HG02678 (cell line): ENCODE measurements around the gene TRIM2.

Experiments
- ATAC-seq: cut with Tn5 transposase; IDR thresholded peaks from one replicate; pipeline ENCODE4 v1.9.1; 2021; ENCODE audit warnings: mild to moderate bottlenecking, moderate library complexity; ENCODE audit not compliant: unreplicated experiment

Gene TRIM2

DNA sequence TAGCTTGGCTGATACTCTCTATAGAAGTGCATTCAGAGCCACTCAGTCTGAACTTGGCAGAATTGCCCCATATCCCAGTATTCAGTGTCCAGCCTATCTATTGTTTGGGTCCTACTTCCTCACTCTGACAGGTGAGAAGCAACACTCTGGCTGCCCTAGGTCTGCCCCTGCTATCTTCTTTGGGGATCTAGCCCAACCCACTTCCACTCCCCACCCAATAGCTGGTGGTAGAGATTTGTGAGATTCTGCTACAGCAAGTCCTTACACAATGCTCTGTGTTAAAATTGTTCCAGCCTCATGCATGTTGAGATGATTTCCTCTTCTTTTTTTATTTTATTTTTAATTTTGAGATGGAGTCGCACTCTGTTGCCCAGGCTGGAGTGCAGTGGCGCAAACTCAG is 67.6 kb downstream of the TRIM2 start:
- ATAC-seq = no peak

- ATAC-seq = no peak
These were observed 69.5 kb downstream of the TRIM2 start for GRCh38 chr4:153273751-153274150.

DNA sequence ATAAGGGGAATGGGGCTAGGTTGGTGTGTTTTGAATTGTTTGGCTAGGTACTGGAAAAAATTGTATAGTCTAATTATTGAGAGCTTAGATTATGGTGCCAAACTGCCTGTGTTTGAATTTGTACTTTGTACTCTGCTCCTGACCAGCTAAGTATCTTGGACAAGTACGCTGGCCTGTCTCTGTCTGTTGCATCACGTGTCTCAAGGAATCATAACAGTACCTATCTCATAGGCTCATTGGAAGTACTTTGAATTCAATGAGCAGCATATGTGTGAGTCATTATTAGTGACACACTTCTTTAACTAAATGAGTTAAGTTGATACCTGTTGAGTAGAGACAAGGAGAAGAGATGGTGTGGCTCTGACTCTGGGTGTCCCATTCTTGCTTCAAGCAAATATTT is 70.7 kb downstream of the TRIM2 start:
- ATAC-seq = no peak

DNA sequence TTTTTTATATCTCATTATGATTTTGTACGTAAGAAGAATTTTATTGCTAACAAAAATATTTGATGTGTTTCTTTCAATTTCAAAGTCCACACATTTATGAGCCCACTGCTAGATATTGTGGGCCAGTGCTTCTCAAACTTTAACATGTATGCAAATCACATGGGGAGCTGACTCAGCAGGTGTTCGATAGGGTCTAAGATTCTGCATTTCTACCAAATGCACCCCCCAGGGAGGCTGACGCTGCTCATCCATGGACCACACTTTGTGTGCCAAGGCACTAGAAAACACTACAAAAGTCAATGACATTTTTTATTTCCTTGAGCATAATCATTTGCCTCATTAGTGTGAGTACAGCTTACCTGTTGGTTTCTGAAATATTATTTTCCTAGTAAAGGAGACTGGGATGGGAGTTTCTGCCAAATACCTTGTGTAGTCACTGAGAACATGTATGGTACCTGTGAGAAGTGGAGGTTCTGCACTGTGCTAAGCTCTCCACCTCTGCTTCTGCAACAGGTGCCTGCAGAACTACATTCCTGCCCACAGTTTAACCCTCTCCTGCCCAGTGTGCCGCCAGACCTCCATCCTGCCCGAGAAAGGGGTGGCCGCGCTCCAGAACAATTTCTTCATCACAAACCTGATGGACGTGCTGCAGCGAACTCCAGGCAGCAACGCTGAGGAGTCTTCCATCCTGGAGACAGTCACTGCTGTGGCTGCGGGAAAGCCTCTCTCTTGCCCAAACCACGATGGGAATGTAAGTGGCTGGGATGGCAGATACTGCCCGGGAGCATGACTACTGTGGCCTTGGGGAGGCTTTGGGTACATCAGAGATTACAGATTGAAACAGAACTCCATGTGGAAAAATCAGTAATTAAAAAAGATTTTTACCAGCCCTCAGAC is 71.4 kb downstream of the TRIM2 start:
- no peak for ATAC-seq

DNA sequence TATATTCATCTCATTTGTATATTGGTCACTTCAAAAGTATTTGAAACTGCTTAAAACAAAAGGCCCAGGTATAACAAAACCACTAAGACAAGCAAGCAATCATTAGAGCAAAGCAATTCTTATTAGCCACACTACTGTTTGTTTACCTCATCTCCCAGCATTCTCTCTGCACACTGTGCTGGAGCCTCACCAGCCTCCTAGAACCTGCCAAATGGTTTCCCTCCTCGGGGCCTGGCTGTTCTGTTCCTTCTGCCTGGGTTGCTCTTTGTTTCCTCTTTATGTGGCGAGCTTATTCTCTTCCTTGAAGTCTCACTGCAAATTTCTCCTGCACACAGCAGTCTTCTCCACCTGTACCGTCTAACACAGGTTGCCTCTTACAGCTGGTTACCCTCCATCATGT is 72.7 kb downstream of the TRIM2 start:
- no peak for ATAC-seq

DNA sequence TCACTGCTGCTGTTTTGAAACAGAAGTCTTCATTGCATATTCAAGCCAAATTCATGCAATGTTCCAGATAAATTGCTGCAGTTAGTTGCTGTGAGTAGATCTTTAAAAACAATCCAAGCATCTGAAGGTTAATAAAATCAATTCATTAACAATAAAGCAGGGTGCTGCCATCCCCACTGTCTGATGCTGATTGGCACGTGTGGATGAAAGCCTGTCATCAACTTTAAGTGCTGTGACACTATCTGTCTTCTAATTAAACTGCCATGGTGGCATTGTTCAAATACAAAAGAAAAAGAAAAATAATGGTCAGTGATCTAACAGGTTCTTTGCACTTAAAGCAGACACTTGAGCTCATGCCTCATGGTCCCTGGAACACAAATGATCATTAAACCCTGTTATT is 77.2 kb downstream of the TRIM2 start:
- no peak for ATAC-seq

GRCh38 chr4:153282023-153282422 is 77.8 kb downstream of the TRIM2 start:
- ATAC-seq = no peak

DNA sequence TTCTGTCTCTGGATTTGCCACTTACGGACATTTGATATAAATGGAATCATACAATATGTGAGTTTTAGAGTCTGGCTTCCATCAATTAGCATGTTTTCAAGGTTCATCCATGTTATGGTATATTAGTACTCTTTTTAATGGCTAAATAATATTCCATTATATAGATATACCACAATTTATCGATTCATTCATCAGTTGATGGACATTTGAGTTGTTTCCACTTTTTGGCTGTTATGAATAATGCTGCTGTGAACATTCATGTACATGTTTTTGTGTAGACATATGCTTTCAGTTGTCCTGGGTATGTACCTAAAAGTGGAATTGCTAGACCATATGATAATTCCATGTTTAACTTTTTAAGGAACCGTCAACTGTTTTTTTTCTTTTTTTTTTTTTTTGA is 79.0 kb downstream of the TRIM2 start:
- no peak for ATAC-seq

DNA sequence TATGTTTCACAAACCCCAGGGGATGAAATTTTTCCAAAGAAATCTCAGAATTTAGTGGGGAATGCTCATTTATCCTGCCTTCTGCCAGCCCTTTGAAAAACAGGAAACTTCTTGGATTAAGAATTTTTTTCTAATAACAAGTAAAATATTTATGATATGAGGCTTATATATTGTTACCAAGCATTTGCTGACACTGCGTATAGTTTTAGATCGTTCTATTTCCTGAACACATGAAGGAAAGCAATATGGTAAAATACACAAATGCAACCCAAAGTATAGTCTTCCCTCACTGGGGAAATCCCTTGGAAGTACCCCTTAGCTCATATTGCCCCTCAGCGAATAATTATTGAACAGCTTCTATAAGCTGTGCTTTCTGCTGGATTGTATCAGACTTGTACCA is 85.9 kb downstream of the TRIM2 start:
- ATAC-seq = no peak

GRCh38 chr4:153291562-153291961 is 87.3 kb downstream of the TRIM2 start:
- ATAC-seq = no peak

DNA sequence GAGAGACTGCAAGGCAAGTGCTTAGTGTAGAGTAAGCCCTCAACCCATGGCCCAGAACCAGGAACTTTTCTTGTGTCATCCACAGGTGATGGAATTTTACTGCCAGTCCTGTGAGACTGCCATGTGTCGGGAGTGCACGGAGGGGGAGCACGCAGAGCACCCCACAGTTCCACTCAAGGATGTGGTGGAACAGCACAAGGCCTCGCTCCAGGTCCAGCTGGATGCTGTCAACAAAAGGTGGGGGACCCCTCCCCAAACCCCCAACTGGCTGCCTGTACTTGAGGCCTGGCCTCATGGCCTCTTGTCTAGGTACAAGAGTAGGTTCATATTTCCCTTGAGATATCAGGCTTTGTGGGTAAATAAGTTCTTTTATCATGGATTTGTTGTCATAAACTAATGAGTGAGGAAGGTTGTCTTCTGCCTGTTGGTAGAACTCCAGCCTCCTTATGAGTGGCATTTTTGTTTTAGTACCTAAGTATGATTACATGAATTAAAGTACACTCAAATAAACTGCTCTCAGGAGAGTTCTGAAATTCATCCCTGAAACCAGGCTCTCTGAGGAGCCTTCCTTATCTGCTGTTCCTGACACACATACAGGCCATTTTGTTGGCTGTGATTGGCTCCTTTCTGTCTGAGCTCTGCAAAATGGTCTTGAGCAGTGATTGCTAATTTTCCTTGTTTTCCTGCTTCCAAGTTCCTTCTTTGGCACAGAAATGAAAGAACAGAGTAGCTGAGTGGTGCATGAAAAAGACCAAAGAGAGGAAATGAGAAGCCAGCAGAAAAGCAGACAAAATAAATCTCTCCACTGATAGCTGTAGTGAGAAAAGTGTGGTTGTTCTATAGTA is 88.9 kb downstream of the TRIM2 start:
- ATAC-seq = no peak

DNA sequence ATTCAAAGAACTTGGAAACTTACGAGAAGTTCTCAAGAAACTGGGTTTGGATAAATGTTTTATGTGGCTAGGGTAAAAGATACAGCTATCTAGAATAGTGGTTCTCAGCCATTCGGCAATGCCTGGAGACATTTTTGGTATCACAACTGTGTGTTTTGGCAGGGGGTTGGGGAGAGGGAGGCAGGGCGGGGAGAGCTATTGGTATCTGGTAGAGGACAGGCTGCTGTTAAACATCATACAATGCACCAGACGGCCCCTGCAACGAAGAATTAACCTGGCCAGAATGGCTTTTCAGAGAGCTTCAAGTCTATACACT is 89.5 kb downstream of the TRIM2 start:
- ATAC-seq = no peak

- ATAC-seq = no peak
These were observed 90.4 kb downstream of the TRIM2 start for GRCh38 chr4:153294631-153295030.

DNA sequence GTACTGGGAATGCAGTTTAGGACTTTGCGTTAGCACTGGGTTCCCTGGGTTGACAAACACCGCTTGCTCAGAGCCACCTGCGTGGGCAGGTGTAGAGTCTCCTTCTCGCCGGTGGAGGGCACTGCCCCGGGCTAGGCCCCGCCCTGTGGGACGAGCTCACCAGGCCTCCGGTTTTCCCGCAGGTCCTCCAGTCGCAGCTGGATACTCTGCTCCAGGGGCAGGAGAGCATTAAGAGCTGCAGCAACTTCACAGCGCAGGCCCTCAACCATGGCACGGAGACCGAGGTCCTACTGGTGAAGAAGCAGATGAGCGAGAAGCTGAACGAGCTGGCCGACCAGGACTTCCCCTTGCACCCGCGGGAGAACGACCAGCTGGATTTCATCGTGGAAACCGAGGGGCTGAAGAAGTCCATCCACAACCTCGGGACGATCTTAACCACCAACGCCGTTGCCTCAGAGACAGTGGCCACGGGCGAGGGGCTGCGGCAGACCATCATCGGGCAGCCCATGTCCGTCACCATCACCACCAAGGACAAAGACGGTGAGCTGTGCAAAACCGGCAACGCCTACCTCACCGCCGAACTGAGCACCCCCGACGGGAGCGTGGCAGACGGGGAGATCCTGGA is 91.0 kb downstream of the TRIM2 start:
- no peak for ATAC-seq

DNA sequence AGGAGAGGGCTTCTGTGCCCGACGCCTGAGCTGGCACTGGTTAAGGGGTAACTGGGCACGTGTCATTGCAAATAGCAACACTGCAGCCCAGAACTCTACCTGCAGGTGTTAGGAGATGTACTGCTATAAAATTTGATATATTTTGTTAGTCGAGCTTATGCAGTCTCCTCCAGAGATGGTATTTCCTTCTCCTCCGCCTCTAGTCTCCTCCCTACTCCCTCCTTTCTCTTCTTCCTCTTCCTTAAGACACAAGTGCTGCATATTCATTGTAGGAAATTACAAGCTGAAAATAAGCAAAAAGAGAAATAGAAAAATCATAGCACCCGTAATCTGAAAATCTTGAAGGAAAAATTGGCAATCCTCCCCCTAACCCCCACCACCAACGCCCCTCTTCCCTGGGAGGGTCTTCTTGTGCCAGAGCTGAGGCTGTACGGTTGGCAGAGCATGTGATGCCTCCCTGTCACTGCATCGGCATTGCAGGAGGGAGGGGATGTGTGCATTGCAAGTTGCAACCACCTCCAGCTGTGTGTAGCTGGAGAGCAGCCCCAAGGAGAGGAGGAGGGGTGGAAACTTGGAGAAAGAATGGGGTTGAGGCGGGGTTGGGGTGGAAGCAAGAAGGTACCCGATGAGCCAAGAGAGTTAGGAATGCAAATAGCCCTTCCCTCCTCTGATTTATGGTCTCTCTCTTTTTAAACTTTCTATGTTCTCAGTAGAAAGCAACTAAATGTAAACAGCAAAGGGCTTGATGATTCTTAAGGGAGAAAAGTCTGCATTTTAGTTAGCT is 92.0 kb downstream of the TRIM2 start:
- ATAC-seq = no peak

- ATAC-seq = no peak
These were observed 92.9 kb downstream of the TRIM2 start for GRCh38 chr4:153297116-153297515.

DNA sequence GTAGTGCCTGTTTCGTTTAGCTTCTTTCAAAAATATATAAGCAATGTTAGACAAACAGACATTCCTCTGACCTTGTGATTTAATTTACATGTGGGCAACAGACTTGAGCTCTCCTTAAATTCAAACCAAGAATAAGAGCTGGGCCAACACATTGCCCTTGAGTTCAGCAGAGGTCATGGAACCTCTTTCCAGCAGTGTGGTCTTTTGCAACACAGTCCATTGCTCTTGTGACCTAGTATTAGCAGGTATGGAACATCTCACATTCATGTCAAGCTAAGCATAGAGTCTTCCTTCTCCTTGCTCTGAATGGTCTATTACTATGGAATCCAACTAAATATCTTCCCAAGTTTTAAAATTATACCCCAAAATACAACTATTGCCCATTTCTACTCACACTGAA is 106.5 kb downstream of the TRIM2 start:
- no peak for ATAC-seq

DNA sequence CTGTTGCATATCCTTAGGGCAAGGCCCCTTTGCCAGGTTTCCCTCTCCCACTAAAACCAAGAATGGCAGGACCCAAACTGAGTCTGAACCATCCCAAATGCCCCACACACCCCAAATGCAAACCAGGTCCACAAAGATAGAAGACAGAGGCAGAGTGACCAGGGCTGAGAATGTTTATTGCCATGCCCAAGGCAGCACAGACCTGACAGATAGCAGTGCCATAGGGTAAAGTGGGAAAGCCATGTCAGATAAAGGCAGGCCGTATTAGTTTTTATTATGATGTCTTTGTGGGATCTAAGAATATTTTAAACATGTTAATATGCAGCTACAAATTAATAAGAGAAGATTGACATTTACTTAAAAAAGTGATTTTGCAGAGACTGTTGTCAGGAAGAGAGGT is 110.7 kb downstream of the TRIM2 start:
- no peak for ATAC-seq

- no peak for ATAC-seq
These were observed 114.6 kb downstream of the TRIM2 start for GRCh38 chr4:153318696-153319320.

GRCh38 chr4:153322791-153323190 is 118.5 kb downstream of the TRIM2 start:
- ATAC-seq = no peak

DNA sequence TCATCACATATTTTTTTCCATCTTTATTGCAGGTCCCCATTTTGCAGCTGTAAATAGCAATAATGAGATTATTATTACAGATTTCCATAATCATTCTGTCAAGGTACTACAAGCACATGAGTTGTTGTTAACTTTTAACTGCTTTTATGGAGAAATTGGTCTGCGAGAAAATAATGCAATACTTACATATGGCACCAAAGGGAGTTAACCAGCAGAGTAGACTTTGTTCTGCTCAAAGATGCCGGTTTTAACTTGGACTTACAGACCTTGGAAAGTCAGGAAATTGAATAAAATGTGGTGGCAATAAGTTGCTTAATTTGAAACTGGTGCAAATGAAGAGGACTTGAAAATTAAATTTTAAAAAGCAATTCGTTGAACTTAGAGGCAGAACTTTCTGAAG is 119.8 kb downstream of the TRIM2 start:
- ATAC-seq = no peak
